ENCODE data around the gene NCF4.

- TF ChIP-seq CTCF (IDR thresholded peaks at IDR 0.05), result no peak
- TF ChIP-seq POLR2AphosphoS5 (IDR thresholded peaks at IDR 0.05; ENCODE audit: low read depth, low read length), result no peak
- no peak for TF ChIP-seq TCF7L2 (IDR thresholded peaks at IDR 0.05; ENCODE audit: low read depth, low read length)
These were observed 1.8 kb upstream of the NCF4 start for GRCh38 chr22:36858966-36859365.

Data from Panc1 (cell line).